Subcutaneous abdominal adipose tissue (tissue), 5 donors: ENCODE measurements around the gene NTRK2.

Experiments used
- H3K27ac ChIP-seq: one replicate; pipeline ENCODE4 v1.7.0; 2013; ENCODE audit warnings: low read depth, mild to moderate bottlenecking, inconsistent platforms, low read length, moderate library complexity
- H3K27me3 ChIP-seq, 5 donors: one replicate each; pipeline ENCODE4 v1.7.0; 2013; ENCODE audit warnings: low read length in 5 of 5, inconsistent platforms in 1 of 5; ENCODE audit not compliant: control insufficient read depth in 5 of 5, insufficient read depth in 4 of 5
- H3K36me3 ChIP-seq, 5 donors: one replicate each; pipeline ENCODE4 v1.7.0; 2013; ENCODE audit warnings: low read length in 5 of 5; ENCODE audit not compliant: control insufficient read depth in 5 of 5, insufficient read depth in 5 of 5
- H3K4me1 ChIP-seq, 5 donors: one replicate each; pipeline ENCODE4 v1.7.0; 2013; ENCODE audit warnings: low read length in 5 of 5, mild to moderate bottlenecking in 3 of 5, moderate library complexity in 1 of 5; ENCODE audit not compliant: control insufficient read depth in 5 of 5, insufficient read depth in 5 of 5
- H3K4me3 ChIP-seq, 5 donors: one replicate each; pipeline ENCODE4 v1.7.0; 2013; ENCODE audit warnings: low read length in 5 of 5, low read depth in 1 of 5
- H3K9ac ChIP-seq, 5 donors: one replicate each; pipeline ENCODE4 v1.7.0; 2013; ENCODE audit warnings: low read length in 5 of 5, mild to moderate bottlenecking in 4 of 5, moderate library complexity in 3 of 5
- H3K9me3 ChIP-seq, 5 donors: one replicate each; pipeline ENCODE4 v1.7.0; 2013; ENCODE audit warnings: low read length in 5 of 5; ENCODE audit not compliant: control insufficient read depth in 5 of 5
- donor health status: healthy.
- donor health status: healthy.
- donor health status: healthy.
- donor health status: healthy.
- donor health status: healthy.

The NTRK2 gene

GRCh38 chr9:84659773-84660172 lies 9.8 kb upstream of the NTRK2 start:
- no peaks in the 10 kb centered on the region for H3K27me3 ChIP-seq
- no peak overlapping the region for H3K9ac ChIP-seq

GRCh38 chr9:84667571-84668195 lies 1.8 kb upstream of the NTRK2 start:
- Histone ChIP-seq H3K36me3 (no peaks in the 10 kb centered on the region), H3K4me1 (peaks cover 2 to 49% (median 39%) of the 10 kb centered on the region in 5 donors), H3K27ac (peak overlapping the region; percentile 46), H3K4me3 (peak overlapping the region; percentile 77 to 93 (median 86)), H3K27me3 (peaks cover 0 to 10% (median 3%) of the 10 kb centered on the region in 5 donors), H3K9ac (peak overlapping the region in 4 of 5 donors; percentile 25 to 72 (median 36)), H3K9me3 (peaks cover 0 to 7% (median 0%) of the 10 kb centered on the region in 5 donors)

More at GRCh38 chr9:84659773-84660172, 9.8 kb upstream of the NTRK2 start:
- peaks cover 0 to 7% (median 0%) of the 10 kb centered on the region in 5 donors for H3K9me3 ChIP-seq
- no peak overlapping the region for H3K4me3 ChIP-seq
- no peaks in the 10 kb centered on the region for H3K4me1 ChIP-seq
- no peaks in the 10 kb centered on the region for H3K36me3 ChIP-seq
- no peak overlapping the region for H3K27ac ChIP-seq

GRCh38 chr9:84668196-84669012 lies 1.1 kb upstream of the NTRK2 start:
- Histone ChIP-seq H3K9ac (peak overlapping the region in 4 of 5 donors; percentile 21 to 74 (median 58)), H3K9me3 (peaks cover 0 to 7% (median 0%) of the 10 kb centered on the region in 5 donors), H3K4me1 (peaks cover 2 to 55% (median 46%) of the 10 kb centered on the region in 5 donors), H3K36me3 (no peaks in the 10 kb centered on the region), H3K4me3 (peak overlapping the region; percentile 77 to 93 (median 87)), H3K27ac (peak overlapping the region; percentile 86), H3K27me3 (peaks cover 0 to 10% (median 3%) of the 10 kb centered on the region in 5 donors)

GRCh38 chr9:84669013-84669287 lies 579 bp upstream of the NTRK2 start:
- Histone ChIP-seq H3K27me3 (peaks cover 0 to 10% (median 3%) of the 10 kb centered on the region in 5 donors), H3K9ac (peak overlapping the region in 3 of 5 donors; percentile 21 to 74 (median 41)), H3K27ac (peak overlapping the region; percentile 86), H3K4me3 (peak overlapping the region; percentile 77 to 93 (median 87)), H3K36me3 (no peaks in the 10 kb centered on the region), H3K9me3 (peaks cover 0 to 2% (median 0%) of the 10 kb centered on the region in 5 donors), H3K4me1 (peaks cover 2 to 60% (median 49%) of the 10 kb centered on the region in 5 donors)

- peaks cover 0 to 10% (median 3%) of the 10 kb centered on the region in 5 donors for H3K27me3 ChIP-seq
- peak overlapping the region; percentile 86 for H3K27ac ChIP-seq
- H3K4me1 ChIP-seq = peaks cover 2 to 73% (median 61%) of the 10 kb centered on the region in 5 donors
- no peaks in the 10 kb centered on the region for H3K9me3 ChIP-seq
- H3K9ac ChIP-seq = peak overlapping the region in 4 of 5 donors; percentile 53 to 86 (median 68)
- H3K4me3 ChIP-seq = peak overlapping the region; percentile 77 to 93 (median 86)
- no peaks in the 10 kb centered on the region for H3K36me3 ChIP-seq
Measured at GRCh38 chr9:84670138-84671041, 861 bp downstream of the NTRK2 start.

GRCh38 chr9:84671586-84672521 lies 2.3 kb downstream of the NTRK2 start:
- H3K27me3 ChIP-seq = peaks cover 0 to 10% (median 3%) of the 10 kb centered on the region in 5 donors
- peak overlapping the region; percentile 21 to 86 (median 74) for H3K9ac ChIP-seq
- no peaks in the 10 kb centered on the region for H3K36me3 ChIP-seq
- peak overlapping the region; percentile 77 to 93 (median 86) for H3K4me3 ChIP-seq
- H3K27ac ChIP-seq = peak overlapping the region; percentile 86
- H3K9me3 ChIP-seq = no peaks in the 10 kb centered on the region
- H3K4me1 ChIP-seq = peaks cover 4 to 87% (median 76%) of the 10 kb centered on the region in 5 donors

GRCh38 chr9:84673806-84674205 lies 4.3 kb downstream of the NTRK2 start:
- Histone ChIP-seq H3K9ac (peak overlapping the region in 1 of 5 donors; percentile 74), H3K4me1 (peaks cover 3 to 93% (median 73%) of the 10 kb centered on the region in 5 donors)

GRCh38 chr9:84677080-84677479 lies 7.6 kb downstream of the NTRK2 start:
- H3K4me3 ChIP-seq = no peak overlapping the region
- H3K36me3 ChIP-seq = no peaks in the 10 kb centered on the region
- H3K9ac ChIP-seq = no peak overlapping the region
- H3K27ac ChIP-seq = peak overlapping the region; percentile 43
- no peaks in the 10 kb centered on the region for H3K9me3 ChIP-seq
- no peaks in the 10 kb centered on the region for H3K27me3 ChIP-seq
- H3K4me1 ChIP-seq = peaks cover 3 to 63% (median 47%) of the 10 kb centered on the region in 5 donors

More at GRCh38 chr9:84673806-84674205, 4.3 kb downstream of the NTRK2 start:
- H3K9me3 ChIP-seq = no peaks in the 10 kb centered on the region
- H3K27ac ChIP-seq = peak overlapping the region; percentile 86
- H3K27me3 ChIP-seq = peaks cover 0 to 10% (median 3%) of the 10 kb centered on the region in 5 donors
- no peaks in the 10 kb centered on the region for H3K36me3 ChIP-seq
- H3K4me3 ChIP-seq = peak overlapping the region; percentile 3 to 87 (median 49)

- no peak overlapping the region for H3K4me3 ChIP-seq
Measured at GRCh38 chr9:84679571-84679970, 10.0 kb downstream of the NTRK2 start.

More at GRCh38 chr9:84679571-84679970, 10.0 kb downstream of the NTRK2 start:
- H3K27me3 ChIP-seq = no peaks in the 10 kb centered on the region
- H3K9ac ChIP-seq = no peak overlapping the region
- H3K9me3 ChIP-seq = no peaks in the 10 kb centered on the region
- peaks cover 3 to 44% (median 33%) of the 10 kb centered on the region in 5 donors for H3K4me1 ChIP-seq
- no peak overlapping the region for H3K27ac ChIP-seq
- peaks cover 0 to 4% (median 0%) of the 10 kb centered on the region in 5 donors for H3K36me3 ChIP-seq
